Measurements from ENCODE around the gene GAREM1.

The GAREM1 gene

GRCh38 chr18:32429402-32429801, 41.3 kb downstream of the GAREM1 start:
- in situ Hi-C loops (cut with HindIII; ENCODE audit: low sequenced_read_pairs) = no loop called here

- in situ Hi-C loops (cut with HindIII; ENCODE audit: low sequenced_read_pairs) = no loop called here
Measured at GRCh38 chr18:32427084-32427900, 43.4 kb downstream of the GAREM1 start.

GRCh38 chr18:32425466-32425865, 45.2 kb downstream of the GAREM1 start:
- in situ Hi-C loops (cut with HindIII; ENCODE audit: low sequenced_read_pairs) = no loop called here

GRCh38 chr18:32424696-32425095, 46.0 kb downstream of the GAREM1 start:
- in situ Hi-C loops (cut with HindIII; ENCODE audit: low sequenced_read_pairs) = no loop called here

- in situ Hi-C loops (cut with HindIII; ENCODE audit: low sequenced_read_pairs) = no loop called here
Measured at GRCh38 chr18:32422978-32423740, 47.5 kb downstream of the GAREM1 start.

- in situ Hi-C loops (cut with HindIII; ENCODE audit: low sequenced_read_pairs) = no loop called here
Measured at GRCh38 chr18:32422201-32422600, 48.5 kb downstream of the GAREM1 start.

- in situ Hi-C loops (cut with HindIII; ENCODE audit: low sequenced_read_pairs) = no loop called here
Measured at GRCh38 chr18:32420084-32420750, 50.5 kb downstream of the GAREM1 start.

GRCh38 chr18:32418148-32418547, 52.5 kb downstream of the GAREM1 start:
- in situ Hi-C loops (cut with HindIII; ENCODE audit: low sequenced_read_pairs) = no loop called here

GRCh38 chr18:32405588-32405987, 65.1 kb downstream of the GAREM1 start:
- in situ Hi-C loops (cut with HindIII; ENCODE audit: low sequenced_read_pairs) = no loop called here

- in situ Hi-C loops (cut with HindIII; ENCODE audit: low sequenced_read_pairs) = no loop called here
Measured at GRCh38 chr18:32401621-32402020, 69.1 kb downstream of the GAREM1 start.

GRCh38 chr18:32393407-32393806, 77.3 kb downstream of the GAREM1 start:
- in situ Hi-C loops (cut with HindIII; ENCODE audit: low sequenced_read_pairs) = no loop called here

- in situ Hi-C loops (cut with HindIII; ENCODE audit: low sequenced_read_pairs) = no loop called here
Measured at GRCh38 chr18:32391126-32391525, 79.6 kb downstream of the GAREM1 start.

GRCh38 chr18:32389858-32390257, 80.8 kb downstream of the GAREM1 start:
- in situ Hi-C loops (cut with HindIII; ENCODE audit: low sequenced_read_pairs) = no loop called here

- in situ Hi-C loops (cut with HindIII; ENCODE audit: low sequenced_read_pairs) = no loop called here
Measured at GRCh38 chr18:32389191-32389590, 81.5 kb downstream of the GAREM1 start.

GRCh38 chr18:32386471-32386870, 84.2 kb downstream of the GAREM1 start:
- in situ Hi-C loops (cut with HindIII; ENCODE audit: low sequenced_read_pairs) = no loop called here

GRCh38 chr18:32383050-32383819, 87.4 kb downstream of the GAREM1 start:
- in situ Hi-C loops (cut with HindIII; ENCODE audit: low sequenced_read_pairs) = no loop called here

- in situ Hi-C loops (cut with HindIII; ENCODE audit: low sequenced_read_pairs) = no loop called here
Measured at GRCh38 chr18:32381761-32382160, 88.9 kb downstream of the GAREM1 start.

- in situ Hi-C loops (cut with HindIII; ENCODE audit: low sequenced_read_pairs) = no loop called here
Measured at GRCh38 chr18:32380559-32380958, 90.1 kb downstream of the GAREM1 start.

- in situ Hi-C loops (cut with HindIII; ENCODE audit: low sequenced_read_pairs) = no loop called here
Measured at GRCh38 chr18:32379891-32380290, 90.8 kb downstream of the GAREM1 start.

GRCh38 chr18:32378705-32379104, 92.0 kb downstream of the GAREM1 start:
- in situ Hi-C loops (cut with HindIII; ENCODE audit: low sequenced_read_pairs) = no loop called here

- in situ Hi-C loops (cut with HindIII; ENCODE audit: low sequenced_read_pairs) = no loop called here
Measured at GRCh38 chr18:32373995-32374394, 96.7 kb downstream of the GAREM1 start.

All from DLD1 (cell line).